SHP77 treated with DMSO at 0.1 percent for 48 hours (cell line): ENCODE results near the gene MIS18A.
A peak's percentile ranks its signal among the peaks of the same experiment; 100 is the strongest.
"Not testable (repeated sequence)": the region's sequence is repeated elsewhere in the genome, so short reads cannot be mapped to it uniquely, and the experiment has no call there.

Experiments
- DNase-seq: peaks from one replicate; lab custom pipeline; 2025; lab: John Stamatoyannopoulos, UW

The MIS18A gene

DNA sequence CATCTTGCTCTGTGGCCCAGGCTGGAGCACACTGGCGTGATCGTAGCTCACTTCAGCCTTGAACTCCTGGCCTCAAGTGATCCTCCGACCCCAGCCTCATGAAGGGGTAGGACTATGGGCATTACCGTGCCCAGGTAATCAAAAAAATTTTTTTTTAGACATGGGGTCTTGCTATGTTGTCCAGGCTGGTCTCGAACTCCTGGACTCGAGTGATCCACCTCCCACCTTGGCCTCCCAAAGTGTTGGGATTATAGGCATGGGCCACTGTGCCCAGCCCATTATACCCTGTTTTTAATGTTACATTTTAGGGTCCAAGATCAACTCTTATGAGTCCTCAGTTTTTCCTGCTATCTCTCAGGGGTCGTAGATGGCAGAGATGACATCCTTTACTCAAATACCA, 26.1 kb upstream of the MIS18A start:
- no peak for DNase-seq

DNA sequence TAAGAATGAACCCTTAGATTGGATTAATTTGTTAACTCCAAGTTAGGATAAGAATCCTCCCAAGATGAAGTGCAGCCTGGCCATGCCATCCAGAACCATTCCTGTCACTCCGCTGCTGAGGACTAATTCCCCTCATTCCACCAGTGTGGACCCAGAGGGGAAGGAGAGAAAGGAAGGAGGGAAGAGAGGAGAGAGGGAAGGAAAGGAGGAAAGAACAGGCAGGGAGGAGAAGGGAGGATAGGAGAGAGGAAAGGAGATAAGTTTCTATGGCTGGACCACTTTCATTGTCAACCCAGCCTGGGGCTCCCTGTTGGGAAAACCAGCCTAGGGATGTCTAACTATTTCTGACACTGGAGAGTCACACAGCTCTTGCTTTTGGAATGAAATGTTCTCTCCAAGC, 24.5 kb upstream of the MIS18A start:
- DNase-seq, result no peak

DNA sequence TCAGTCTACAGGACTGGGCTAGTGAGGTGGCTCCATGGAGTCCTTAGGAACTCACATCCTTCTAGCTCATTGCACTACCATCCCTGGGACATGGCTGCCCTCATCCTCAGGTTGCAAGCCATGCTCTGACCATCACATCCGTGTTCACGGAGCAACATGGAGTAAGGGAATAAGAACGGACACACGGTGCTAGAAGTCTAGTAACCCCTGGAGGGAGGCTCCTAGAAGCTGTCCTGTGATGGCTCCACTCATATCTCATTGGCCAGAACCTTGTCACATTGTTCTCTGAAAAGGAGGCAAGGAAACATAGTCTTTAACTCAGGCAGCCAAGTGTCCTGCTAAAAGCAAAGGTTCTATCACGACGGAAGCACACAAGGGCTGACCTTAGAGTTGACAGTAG, 23.7 kb upstream of the MIS18A start:
- no peak for DNase-seq

DNA sequence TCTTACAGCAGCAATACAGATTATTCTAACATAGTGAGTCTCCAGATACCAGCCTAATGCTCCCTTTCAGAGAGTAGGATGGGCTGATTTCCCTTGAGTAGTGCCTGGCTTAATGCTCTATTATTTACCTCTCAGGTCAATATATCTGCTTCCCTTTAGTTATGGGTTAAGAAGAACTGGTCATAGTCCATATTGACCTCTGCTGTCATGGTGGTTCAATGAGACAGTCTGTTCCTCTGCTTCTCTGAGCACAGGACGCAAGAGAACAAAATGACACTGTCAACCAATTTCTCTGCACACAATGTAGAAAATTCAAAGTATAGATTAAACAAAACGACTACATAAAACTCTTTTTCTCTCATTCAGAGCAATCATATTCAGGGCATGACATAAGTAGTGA, 22.7 kb upstream of the MIS18A start:
- DNase-seq, result no peak

DNA sequence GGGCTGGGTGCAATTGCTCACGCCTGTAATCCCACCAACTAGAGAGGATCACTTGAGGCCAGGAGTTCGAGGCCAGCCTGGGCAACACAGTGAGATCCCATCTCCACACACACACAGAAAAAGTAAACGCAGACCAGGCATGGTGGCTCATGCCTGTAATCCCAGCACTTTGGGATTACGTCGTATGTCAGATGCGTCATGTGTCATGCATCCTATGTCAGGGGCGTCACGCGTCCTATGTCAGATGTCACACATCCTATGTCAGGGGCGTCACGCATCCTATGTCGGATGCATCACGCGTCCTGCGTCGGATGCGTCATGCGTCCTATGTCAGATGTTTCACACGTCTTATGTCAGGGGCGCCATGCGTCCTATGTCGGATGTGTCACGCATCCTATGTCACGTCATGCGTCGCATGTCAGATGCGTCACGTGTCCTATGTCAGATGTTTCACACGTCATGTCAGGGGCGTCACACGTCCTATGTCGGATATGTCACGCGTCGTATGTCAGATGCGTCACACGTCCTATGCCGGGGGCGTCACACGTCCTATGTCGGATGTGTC, 21.4 kb upstream of the MIS18A start:
- no peak for DNase-seq

DNA sequence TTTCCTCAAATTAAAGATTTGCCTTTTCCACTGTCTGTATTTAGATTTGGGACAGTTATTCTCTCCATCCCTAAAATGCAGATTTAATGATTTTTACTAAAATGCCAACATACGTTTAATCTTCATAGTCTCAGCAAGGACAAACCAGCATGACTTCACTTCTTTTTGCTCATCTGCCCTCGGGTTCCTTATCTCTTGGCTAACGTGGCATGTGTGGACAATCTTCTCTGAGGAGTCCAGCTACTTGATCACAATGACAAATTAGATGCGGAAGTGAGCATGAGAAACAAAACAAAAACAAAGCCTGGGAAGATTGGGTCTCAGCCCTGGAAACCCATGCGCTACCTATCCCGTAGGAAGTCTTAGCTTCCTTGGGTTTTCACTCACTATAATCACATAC, 20.8 kb upstream of the MIS18A start:
- DNase-seq, result no peak

DNA sequence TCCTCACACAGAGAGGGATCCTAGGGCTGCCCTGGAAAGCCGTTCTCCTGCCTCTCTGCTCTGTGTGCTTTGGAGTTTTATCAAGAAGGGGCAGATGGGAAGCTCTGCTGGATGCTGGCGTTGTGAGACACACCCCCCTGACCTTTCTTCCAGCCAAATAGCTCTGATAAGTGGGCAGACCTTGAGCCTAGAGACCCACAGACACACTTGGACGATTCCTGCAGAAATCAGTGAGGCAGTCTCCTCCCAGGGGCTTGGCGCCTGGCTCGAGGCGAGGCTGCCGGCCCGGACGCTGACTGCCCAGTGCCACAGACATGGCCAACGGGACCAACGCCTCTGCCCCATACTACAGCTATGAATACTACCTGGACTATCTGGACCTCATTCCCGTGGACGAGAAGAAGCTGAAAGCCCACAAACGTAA, 19.8 kb upstream of the MIS18A start, which contains the start of gene MRAP:
Gene MRAP, plus strand, starts transcription at position 198 of the 424 bp plus-strand sequence. Its CDS starts 117 bp downstream, at position 315.
- DNase-seq, result no peak

DNA sequence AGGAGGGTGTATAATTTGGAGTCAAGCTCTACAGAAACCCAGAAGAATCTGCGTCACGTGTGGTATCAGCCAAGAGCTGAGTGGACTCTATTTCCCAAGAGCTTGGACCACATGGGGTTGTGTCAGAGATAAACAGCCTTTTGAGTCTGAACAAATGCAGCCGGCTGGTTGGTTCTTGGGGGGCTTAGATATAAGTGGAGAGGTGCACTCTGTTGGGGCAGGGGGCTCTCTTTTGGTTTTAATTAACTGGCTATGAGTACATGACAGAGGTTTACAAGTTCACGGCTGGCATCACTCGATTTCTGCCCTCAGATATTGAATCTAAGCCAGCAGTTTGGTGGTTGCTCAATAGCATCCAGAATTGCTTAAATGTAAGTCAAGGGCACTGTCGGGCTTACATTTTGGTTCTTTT, 19.3 kb upstream of the MIS18A start:
- DNase-seq, result no peak

DNA sequence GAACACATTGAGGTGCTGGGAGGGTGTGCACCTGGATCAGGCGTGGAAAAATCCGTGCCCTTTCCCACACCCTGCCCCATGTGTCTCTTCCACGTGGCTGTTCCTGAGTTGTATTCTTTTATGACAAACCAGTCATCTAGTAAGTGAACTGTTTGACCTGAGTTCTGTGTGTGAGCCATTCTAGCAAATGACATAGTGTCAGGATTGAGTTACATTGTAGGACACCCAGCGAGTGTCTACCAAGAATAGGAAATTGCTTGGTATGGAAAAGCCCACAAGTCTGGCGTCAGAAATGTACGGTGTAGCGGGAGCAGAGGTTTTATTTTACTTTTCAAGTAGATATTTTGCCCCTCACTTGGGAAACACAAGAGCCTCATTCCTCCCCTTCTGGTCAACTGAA, 18.6 kb upstream of the MIS18A start:
- DNase-seq, result no peak

DNA sequence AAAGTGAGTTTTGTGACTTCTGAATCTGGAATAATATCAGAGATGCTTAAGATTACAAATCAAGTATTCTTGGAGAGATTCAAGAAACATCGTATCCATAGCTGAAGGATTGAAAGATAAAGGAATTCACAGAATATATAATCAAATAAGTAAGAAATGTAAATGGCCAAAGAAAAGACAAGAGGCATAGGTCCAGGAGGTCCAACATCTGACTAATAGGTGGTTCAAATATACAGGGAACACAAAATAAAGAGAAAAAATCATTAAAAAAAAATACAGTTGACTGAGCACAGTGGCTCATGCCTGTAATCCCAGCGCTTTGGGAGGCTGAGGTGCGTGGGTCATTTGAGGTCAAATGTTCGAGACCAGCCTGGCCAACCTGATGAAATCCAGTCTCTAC, 6.6 kb upstream of the MIS18A start:
- no peak for DNase-seq

DNA sequence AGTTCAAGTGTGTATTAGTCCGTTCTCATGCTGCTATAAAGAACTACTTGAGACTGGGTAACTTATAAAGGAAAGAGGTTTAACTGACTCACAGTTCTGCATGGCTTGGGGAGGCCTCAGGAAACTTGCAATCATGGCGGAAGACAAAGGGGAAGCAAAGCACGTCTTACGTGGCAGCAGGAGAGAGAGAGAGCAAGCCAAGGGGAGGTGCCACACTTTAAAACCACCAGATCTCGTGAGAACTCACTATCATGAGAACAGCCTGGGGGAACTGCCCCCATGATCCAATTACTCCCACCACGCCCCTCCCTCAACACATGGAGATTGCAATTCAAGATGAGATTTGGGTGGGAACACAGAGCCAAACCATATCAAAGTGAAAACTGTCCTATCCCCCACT, 4.1 kb upstream of the MIS18A start:
- DNase-seq, result no peak

DNA sequence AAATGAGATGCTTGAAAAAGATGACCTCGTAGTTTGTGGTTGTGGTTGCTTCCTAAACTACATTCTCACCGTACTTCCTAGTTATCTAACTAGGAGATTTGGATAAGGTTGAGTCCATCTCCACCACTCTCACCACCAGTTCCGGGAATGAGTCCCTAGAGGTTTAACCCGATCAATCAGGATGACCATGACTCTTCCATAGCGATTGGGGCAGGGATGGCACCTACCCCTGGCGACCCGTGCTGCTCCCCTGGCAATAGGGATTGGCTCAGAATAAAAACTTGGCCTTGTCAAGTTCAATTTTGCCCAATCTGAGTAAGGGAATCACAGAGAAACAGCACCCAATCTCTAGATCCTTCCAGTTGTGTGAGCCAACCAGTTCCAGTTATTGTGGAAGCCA, 2.7 kb upstream of the MIS18A start:
- DNase-seq, result no peak

DNA sequence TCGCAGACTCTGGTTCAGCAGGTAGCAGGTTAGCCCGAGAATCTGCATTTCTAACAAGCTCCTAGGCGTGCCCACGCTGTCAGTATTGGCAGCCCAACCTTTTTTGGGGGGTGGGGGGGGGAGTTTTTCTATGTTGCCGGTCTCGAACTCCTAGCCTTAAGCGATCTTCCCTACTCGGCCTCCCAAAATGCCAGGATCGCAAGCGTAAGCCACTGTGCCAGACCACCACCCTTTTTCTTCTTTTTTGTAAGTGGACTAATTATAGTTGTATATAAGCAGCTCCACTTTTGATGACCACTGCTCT, 480 bp upstream of the MIS18A start:
- DNase-seq, result no peak

DNA sequence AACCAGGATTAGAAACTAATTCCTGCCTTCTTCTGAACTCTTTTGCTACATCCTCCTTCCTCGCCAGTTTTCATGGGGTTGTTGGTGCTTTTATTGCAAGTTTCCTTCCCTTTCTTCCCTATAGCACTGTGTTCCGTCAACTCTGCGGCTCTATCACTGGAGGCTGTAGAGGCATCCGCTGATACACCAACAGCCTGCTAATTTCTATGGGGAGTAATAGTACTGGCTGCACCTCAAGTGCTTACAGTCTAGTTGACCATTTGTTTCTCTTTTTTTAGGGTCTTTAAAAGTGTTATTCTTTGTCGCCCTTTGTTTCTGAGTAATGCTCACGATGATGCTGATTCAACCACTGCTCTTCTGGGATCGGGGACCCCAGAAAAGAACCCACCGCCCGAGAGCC, 746 bp downstream of the MIS18A start:
- DNase-seq, result no peak

DNA sequence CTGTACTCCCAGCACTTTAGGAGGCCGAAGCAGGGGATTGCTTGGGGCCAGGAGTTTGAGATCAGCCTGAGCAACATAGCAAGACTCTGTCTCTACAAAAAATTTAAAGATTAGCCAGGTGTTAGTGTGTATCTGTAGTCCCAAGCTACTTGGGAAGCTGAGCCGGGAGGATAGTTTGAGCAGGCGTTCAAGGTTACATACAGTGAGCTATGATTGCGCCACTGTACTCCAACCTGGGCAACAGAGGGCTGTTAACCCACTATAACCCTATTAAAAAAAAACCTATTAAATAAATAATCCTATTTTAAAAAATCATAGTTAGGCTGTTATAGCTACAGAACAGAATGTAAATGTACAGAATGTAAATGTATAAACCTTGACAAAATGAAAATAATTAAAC, 2.2 kb downstream of the MIS18A start:
- DNase-seq, result no peak

DNA sequence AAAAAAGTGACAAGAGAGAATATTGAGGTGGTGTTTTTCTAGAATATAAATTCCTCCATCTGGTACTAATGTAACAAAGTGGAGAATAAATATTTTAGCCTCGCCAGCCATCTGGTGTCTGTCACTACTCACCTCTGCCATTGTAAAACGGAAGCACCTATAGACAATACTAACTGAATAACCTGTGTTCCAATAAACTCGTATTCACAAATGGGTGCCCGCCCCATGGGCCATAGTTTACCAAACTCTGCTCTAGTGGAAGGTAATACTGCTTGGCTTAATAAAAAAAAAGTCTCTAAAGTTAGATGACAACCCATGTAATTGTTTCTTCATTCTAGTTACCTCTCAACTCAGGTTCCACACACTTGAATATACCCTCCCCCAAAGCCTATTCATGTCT, 8.1 kb downstream of the MIS18A start:
- no peak for DNase-seq

DNA sequence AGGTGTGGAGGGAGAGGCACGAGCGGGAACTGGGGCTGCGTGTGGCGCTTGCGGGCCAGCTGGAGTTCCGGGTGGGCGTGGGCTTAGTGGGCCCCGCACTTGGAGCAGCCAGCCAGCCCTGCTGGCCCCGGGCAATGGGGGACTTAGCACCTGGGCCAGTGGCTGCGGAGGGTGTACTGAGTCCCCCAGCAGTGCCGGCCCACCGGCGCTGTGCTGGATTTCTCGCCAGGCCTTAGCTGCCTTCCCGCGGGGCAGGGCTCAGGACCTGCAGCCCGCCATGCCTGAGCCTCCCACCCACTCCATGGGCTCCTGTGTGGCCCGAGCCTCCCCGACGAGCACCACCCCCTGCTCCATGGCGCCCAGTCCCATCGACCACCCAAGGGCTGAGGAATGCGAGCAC, 13.5 kb downstream of the MIS18A start:
- not testable (repeated sequence) for DNase-seq

DNA sequence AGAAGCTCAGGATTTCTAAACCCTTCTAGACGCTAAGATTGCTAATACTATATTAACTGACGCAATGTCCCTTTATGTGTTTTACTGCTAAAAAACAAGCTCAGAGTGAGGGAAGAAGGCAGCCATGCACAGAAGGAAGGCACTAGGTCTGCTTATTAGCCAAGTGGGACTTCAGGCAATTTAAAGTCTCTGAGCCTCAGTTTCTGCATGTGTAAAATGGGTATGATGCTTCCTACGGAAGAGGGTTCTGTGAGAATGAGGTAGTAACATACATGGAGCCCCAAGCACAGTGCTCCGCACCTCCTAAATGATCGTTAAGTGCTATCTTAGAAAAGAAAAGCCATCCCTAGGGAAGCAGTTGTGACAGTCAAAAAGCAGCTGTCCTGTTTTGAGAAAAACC, 16.9 kb downstream of the MIS18A start:
- no peak for DNase-seq

DNA sequence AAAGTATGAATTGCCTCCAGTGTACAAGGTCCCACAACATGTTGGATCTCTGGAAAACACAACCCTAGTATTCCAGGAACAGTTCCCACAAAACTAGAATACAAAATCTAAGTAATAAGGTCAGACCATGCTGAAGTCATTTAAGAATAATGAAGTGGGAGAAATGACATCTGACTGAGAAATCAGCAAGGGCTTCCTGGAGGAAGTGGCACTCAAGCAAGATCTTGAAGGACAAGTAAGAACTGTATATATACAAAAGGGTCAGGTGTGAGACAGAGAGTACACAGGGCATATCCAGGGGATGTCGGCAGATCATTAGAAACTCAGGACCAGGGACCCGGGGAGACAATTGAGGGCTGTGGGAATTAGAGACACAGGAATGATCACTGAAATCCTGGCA, 18.7 kb downstream of the MIS18A start:
- no peak for DNase-seq

DNA sequence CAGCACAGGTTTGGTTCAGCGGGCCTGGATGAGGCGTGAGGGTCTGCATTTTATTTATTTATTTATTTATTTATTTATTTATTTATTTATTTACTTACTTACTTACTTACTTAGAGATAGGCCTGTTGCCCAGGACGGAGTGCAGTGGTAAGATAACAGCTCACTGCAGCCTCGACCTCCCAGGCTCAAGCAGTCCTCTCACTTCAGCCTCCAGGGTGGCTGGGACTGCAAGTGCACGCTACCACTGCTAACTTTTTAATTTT, 20.1 kb downstream of the MIS18A start:
- not testable (repeated sequence) for DNase-seq

DNA sequence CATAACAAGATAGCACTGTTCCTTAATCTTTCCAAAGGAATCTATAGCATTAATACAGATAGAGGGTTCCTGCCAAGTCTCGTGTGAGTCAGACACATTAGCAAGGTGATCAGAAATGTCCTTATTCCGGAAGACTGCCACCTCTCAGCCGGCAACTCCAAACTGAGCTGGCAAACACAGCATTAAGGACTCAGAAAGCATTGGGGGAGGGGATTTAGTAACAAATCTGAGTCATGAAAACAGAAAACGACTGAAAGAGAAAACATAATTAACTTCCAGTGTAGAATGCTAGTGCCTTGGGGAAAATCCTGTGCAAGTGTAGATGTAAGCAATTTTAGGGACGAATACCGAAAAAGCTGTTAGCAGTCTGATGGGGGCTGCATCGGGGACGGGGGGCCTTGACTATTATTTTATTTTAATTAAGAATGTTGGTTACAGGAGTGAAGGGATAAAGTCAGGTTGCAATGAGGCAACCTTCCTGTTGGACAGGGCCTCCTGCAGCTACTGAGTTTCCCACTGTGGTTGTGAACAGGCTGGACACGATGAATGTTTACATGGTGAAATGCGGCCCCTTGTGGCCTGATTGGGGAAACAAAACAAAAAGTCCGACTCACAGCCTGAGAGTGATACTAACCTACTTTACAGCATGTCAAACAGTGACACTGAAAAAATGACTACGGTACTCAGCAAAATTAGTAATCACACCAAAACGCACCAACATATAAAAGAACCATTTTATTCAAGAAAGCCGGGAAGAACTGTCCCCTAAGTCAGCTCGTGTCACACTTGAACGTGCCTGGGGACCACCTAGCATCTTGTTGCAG, 20.7 kb downstream of the MIS18A start:
- DNase-seq, result peak; percentile 51

DNA sequence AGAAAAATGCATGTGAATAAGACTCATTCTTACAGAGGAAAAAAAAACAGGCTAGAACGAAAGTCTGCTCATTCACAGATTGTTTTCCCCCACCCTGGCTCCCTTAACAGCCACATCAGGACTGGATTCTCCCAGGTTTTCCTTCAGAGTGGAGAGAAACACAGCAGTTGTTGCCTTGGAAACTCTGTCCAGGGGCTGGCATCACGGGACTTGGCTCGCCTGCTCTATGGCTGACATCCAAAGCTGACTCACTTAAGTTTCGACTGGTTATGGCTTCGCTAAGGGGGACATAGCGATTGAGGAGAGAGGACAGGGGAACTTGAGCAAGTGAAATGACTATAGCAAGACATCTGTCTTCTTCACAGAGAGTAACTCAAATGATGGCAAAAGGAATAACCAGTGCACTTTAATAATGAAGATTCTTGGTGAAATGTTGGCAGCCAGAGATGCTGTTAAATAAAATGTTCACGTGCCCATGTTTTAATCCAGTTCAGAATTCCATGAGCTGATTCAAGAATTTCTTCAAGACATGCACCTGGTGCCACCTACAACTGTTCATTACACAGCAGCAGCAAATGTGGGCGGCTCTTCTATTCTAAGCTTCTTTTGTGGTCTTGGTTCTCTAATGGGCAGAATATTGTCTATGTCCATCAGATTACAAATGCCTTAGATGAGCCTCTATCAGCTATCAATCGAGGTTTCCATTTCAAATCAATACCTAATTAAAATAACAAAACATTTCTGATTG, 21.8 kb downstream of the MIS18A start:
- peak; percentile 1 for DNase-seq

DNA sequence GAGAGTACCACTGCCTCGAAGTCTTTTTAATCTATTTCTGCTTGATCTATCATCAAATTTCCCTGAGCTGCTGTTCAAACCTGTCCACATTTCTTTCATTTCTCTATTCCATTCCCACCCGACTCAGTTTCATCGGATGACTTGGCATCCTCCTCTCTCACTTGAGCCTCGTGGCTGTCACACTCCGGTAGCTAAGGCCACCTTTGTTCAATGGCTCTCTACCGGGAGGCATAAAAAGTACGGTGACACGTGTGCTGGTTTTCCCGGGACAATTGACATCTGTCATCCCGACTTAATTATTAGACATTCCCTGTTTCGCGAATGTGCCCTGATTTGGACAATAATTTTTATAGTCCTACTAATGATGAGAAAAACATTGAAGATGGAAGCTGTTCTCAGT, 22.6 kb downstream of the MIS18A start:
- no peak for DNase-seq

DNA sequence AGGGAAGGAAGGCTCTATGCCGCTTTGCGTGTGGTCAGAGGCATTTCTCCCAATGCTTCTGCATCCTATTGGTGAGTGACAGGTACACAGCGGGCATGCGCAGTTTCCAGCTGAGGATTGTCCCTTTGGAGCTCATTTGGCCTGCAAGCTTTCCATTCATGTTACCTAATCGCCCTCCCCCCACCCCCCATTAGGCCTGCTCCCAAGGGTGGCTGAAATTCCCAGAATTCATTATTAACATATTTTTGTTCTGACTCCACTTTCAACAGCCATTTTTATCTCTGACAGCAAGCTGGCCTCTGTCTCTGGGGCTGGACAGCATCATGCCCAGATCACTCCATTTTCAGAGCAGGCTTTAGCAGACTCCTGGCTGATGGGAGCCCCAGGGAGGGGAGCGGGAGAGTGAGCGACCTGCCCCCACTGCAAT, 25.6 kb downstream of the MIS18A start:
- no peak for DNase-seq
